Kidney glomerular epithelial cell (primary cell): Measurements from ENCODE around the gene ITGA2.
"Not testable (repeated sequence)": the region's sequence is repeated elsewhere in the genome, so short reads cannot be mapped to it uniquely, and the experiment has no call there.

Experiments
- DNase-seq: peaks from one replicate; lab custom pipeline; 2025; lab: John Stamatoyannopoulos, UW

ITGA2 gene

DNA sequence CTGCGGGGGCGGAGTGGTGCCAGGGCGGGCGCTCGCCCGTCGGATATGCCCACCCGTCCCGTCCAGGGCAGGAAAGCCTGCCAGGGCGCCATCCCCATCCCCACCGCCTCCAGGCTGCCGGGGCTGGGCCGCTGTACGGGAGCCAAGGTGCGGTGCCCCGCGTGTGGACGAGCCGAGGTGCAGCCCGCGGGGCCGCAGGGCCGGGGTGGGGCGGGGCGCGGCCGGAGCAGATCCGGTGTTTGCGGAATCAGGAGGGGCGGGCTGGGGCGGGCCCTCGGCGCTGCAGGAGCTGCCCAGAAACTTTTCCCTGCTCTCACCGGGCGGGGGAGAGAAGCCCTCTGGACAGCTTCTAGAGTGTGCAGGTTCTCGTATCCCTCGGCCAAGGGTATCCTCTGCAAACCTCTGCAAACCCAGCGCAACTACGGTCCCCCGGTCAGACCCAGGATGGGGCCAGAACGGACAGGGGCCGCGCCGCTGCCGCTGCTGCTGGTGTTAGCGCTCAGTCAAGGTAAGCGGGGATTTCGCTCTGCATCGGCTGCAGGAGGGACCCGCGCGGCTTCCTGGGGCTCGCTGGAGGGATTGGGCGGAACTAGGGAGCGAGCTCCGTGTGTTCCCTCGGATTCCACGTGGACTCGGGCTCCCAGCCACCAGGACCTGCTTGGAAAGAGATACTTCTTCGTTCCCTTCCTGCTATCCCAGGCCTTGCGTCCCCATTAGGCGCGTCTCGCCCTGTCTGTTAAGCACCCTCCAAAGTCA is at the start of gene ITGA2:
Gene ITGA2 (plus strand): TSS at position 328 of the 756 bp plus-strand sequence. CDS start 117 bp downstream, at position 445.
- peak; percentile 66 for DNase-seq

DNA sequence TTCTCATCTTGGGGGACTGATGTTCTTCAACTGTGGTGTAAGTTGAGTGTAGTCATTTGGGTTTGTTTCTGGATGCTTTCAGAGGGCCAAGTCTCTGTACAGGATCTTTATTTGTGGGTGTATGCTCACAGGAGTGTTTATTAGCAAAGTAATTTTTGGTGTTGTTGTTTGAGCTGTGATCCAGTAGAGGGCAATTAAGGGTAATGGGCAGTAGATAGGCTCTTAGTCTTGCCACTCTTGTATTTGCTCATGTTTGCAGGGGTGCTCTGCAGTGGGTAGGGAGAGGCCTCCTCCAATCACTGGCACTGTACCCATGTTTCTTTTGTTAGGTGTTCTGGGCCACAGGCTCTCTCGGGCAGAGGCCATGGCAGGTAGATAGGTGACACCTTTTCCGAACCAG is 45.9 kb upstream of the ITGA2 start:
- no peak for DNase-seq

DNA sequence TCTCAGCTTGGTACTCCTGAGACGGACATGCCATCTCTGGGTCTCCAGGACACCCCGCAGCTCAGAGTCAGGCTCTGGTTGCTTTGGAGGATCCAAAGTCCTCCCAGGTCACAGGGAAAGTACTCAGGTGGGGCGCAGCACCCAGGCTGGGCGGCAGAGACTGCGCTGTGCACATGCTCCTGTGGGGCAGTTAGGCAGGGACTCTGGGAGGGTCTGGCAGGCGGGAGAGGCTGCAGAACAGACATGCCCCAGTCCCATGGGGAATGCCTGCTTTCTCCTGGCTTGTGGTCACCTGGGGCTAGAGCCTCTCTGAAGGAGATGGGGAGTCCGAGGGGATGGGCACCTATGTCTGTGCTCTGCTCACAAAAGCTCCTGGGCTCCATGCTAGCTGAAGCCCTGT is 45.3 kb upstream of the ITGA2 start:
- no peak for DNase-seq

DNA sequence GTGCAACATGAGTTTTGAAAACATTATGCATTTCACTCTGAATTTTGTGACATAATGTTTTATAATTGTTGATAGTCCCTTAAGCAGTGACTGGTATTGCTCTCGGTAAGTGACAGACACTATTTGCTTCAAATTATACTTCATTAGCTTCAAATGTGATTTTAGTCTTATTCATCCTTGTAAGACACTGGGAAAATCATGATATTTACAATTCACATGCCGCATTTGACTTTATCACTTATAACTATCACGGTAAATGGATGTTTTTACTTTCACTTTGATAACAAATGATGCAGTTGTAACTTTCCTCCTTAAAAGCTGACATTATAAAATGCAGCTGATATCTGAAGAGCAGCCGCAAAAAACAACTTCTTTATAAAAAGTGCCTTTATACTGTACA is 44.1 kb upstream of the ITGA2 start:
- DNase-seq: no peak

DNA sequence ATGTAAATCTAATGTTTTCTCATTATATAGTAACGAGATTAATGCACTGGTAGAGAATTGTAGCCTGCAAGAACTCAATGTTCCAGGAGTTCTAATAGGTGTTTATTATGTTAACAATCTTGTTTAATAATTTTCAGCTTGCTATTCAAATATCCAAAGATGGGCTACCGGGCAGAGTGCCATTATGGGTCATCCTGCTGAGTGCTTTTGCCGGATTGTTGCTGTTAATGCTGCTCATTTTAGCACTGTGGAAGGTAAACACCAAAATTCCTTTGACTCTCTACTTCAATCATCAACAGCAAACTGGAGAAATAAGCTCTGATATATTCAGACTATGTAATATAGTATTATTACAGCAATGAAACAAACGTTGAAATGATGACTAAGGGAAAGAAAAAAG is 41.9 kb upstream of the ITGA2 start:
- DNase-seq: no peak

DNA sequence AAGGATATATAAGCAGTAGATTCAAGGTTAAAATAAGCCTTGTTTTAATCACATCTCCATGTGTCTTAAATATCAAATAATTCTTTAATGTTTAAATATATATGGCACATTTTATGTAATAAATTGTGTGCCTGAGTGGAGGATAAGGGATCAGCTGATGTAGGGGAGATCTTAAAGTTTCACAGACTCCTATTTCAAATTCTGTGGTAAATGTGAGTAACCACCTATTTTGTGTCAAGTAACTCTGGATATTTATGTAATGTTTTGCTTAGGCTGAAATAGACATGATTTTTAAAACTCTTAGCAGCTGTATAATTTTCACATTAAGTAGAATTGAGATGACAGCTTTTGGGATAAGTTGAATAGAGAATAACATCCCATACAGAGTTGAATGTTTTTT is 41.3 kb upstream of the ITGA2 start:
- no peak for DNase-seq

DNA sequence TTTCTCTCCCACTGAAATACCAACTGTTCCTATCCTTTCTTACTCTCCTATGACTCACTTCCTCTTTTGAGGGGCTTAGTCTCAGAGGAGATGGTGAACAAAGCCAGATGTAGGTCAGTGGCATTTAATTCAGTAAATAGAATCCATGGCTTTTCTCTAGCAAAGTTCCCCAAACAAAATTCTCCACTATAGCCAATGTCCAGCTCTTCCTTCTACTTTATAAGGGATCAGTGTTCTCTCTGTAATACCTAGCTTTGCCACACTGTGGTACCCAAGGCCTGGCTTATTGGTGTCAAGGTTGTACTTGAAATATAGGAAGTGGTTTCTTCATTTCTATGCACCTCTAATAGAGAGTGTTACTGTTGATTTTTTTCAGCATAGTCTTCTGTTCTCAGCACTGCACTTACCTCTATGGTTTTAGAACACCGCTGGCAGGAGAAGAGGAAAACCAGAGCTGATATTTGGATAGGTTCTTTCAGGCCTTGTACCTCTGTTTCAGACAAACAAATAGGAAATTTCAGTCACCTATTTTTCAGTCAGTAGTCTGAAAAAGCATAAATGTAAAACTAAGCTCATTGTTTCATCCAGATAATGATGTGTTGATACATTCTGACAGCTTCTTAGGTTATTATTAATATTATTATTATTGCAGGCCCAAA is 40.6 kb upstream of the ITGA2 start:
- peak; percentile 77 for DNase-seq

DNA sequence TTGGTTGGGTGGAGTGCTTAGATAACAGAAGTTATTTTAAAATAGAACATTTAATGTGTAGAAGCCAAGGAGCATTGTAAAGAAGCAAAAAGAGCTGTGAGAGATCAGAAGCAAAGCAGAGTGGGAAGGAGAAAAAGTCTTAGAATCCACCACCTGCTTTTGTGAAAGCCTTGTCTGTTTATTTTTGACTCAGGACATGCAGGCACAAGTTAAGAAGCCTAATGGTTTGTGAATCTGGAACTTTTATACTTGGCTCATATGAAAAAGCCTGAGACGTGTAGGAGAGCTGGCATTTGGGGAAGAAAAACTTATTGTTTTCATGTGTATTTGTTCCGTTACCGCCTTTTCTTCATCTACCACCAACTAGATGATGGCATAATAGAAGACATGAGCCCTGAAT is 38.5 kb upstream of the ITGA2 start:
- DNase-seq: no peak

DNA sequence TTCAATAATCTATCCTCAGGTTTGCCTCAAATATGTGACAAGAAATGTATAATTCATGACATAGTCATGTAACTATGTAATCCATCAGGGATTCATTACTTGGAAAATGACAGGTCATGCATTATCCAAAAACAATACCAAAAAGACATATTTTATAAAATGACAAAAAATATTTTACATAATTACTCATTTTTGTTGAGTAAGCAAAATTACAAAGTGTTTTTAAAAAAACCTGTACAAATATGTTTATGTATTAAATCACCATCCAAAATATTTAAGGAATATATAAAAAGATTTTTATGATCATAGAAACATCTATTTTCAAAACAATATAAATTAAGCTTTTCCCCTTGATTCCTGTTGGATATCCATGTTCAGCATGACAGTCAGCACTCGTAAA is 36.7 kb upstream of the ITGA2 start:
- no peak for DNase-seq

DNA sequence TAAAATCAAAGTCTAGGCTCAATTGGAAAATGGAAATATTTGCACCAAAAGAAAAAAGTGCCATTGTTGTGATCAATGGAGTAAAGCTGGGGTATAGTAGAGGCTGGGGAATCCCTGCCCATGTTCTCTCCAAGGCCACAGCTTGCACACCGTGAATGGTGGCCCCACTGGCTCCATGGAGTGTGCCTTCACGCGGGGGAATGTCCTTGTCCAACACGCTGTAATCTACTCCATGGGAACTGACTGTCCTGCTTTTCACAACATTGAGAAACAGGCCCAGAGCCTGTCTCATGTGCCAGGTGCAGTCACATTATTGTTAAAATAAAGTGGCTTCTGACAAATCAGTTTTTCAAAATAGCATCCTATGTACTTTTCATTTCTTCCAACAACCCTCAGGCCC is 33.1 kb upstream of the ITGA2 start:
- DNase-seq: no peak

DNA sequence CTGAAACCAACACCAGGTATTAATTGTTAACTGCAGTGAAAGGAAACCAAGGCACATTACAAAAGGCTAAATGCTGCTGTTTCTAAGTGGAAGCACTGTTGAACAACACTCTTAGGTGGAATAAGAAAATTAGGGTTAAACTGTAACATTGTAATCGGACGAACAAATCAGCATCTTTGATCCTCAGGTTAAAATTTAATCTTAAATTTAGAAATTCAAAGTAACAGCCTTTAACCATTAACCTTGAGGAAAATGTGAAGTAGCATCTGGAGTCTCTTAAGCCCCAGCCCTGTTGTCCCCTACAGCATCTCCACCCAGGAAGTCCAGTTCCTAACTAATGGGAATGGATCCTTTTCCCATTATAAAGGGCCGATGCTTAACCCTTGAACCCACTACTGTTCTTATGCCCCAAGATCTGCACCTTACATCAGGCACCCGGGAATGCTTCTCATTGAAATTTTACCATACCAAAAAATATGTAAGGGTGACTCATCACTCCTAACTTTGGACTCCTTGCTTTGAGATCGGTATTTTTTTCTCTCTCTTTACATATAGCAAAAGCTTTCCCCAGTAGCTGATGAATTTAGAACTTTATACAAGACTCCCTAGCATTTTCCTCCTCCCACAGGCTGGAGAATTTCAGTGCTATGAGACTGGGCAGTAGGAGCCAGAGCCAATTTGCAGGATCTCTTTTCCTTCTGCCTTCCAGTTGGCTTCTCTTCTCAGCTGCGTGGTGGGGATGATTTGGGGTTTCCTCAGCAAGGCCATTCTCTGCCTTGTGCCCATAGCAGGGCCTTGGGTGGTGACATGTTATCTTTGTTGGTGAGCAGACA is 32.0 kb upstream of the ITGA2 start:
- no peak for DNase-seq

DNA sequence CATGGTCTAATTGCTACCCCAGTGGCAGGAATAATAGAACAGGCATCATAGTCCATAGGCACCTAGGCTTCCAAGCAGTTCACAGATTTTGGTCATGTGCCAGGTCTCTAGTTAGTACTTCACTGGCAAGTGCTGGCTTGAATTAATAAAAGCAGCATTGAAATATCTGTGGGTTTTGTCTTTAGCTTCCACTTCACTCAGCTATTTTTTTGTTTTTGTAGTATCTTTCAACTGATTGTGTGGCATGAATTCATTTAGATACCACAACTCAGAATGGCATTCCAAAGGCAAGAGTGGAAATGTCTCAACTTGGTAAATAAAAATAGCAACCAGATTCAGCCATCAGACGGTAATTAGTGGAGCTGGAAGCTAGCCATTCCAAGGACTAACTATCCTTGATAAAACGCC is 27.9 kb upstream of the ITGA2 start:
- no peak for DNase-seq

DNA sequence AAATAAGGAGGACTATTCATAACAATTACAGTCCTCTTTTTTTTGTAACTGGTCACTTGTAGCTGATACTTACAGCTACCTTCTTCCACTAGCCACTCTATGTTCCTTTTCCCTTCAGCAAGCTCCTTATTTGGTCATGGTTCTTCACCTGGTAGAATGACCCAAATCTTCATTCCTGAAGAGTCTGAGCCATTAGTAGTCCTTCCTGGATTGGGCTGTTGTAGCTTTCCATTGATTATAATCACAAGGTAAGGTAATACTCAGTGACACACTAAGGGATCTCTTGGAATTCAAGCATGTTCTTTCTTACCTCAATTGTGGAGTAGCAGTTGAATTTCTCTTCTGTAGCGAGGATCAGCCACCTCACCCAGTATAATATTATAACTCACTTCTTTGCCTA is 25.5 kb upstream of the ITGA2 start:
- DNase-seq: peak; percentile 23

DNA sequence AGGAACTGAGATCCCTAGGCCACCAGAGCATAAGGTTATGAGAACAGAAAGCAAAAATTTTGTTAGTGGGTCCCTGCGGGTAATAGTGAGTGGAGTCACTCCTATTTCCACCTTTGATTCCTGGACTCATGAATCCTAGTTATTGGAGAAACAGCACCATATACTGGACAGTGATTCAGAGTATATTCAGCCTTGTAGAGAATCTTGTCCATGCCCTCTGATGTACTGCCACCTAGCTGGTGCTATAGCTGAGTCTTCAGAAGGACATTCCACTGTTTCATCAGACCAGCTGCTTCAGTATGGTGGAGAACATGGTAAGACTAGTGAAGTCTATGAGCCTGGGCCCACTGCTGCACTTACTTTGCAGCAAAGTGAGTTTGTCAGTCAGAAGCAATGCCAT is 25.0 kb upstream of the ITGA2 start:
- DNase-seq: no peak

DNA sequence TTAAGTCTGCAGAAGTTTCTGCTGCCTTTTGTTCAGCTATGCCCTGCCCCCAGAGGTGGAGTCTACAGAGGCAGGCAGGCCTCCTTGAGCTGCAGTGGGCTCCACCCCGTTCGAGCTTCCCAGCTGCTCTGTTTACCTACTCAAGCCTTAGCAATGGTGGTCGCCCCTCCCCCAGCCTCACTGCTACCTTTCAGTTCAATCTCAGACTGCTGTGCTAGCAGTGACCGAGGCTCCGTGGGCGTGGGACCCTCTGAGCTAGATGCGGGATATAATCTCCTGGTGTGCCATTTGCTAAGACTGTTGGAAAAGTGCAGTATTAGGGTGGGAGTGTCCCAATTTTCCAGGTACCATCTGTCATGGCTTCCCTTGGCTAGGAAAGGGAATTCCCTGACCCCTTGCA is 13.0 kb upstream of the ITGA2 start:
- DNase-seq: not testable (repeated sequence)

DNA sequence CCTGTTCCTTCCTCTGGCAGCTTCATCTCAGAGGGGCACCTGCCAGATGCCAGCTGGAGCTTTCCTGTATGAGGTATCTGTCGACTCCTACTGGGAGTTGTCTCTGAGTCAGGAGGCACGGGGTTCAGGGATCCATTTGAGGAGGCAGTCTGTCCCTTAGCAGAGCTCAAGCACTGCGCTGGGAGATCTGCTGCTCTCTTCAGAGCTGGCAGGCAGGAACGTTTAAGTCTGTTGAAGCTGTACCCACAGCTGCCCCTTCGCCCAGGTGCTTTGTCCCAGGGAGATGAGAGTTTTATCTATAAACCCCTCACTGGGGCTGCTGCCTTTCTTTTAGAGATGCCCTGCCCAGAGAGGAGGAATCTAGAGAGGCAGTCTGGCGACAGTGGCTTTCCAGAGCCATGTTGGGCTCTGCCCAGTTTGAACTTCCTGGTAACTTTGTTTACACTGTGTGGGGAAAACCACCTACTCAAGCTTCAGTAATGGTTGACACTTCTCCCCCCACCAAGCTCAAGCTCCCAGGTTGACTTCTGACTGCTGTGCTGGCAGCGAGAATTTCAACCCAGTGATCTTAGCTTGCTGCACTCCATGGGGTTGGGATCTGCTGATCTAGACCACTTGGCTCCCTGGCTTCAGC is 11.8 kb upstream of the ITGA2 start:
- DNase-seq: no peak

DNA sequence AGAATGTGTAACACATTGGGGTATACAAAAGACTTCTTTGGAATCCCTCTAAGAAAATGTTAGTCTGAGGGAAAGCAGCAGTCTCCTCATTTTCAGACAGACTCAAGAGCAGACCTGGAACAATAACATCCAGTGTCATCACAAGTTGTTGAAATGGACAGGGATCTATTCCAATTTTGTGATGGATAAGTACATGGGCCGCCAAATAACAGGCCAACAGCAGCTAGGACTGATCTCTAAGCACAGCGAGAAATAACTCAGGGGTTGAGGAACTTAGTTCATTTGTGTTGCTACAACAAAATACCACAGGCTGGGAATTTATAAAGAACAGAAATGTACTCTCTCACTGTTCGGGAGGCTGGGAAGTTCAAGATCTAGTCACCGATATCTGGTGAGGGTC is 7.6 kb upstream of the ITGA2 start:
- DNase-seq: no peak

DNA sequence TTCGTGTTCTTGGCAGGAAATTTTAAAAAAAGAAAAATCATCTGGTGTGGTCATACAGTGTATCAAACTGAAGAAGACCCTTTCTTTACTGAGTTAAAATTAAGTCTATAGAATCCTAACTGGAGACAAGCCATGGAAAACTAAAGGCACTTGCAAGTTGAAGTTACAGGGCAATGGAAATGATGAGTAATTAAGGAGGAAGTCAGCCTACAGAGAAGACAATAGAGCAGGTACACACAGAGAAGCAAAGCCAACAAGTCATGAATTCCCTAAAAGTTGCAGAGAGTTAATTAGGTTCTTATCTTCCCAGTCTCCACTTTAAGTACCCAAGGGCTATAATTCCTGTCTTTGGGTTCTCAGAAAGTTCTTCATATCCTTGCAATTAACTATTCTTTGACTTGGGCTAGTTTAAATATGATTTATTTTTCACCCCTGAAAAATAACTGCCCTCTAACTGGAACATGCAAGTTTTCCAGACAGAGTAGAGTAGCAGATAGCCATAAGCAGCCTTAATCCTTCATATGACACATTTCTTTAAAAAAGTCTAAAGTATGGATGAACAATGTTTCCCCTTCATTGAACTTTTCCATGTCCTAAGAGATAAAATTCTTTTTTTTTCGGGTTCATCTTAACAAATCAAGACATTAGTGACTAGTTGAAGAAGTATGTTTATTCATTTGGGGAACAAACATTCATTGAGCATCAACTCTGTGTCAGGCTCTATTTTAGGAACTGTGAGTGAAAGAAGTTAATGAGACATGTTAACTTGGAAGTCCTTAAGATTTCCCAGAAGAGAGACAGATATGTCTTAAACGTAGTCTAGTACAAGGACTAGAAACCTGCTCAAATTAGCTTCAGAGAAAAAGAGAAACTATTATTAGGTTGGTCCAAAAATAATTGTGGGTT is 5.2 kb upstream of the ITGA2 start:
- DNase-seq: peak; percentile 46

DNA sequence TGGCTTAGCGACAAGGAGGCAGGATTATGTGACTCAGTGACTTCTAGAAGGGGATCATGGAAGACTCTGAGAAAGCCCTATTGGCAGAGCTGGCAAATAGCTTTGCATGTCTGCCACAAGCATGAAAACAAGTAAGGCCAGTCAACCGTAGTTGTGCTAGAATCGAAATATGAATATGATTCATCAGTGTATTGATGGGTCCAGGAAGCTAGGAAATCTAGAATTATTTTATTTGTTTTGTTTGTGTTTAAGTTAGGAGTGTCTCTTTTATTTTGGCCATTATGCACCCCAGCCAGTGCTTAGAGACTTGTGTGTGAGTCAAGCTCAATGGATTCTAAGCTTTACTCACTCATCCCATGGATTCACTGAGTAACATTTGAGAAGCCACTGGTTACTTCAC is 3.8 kb upstream of the ITGA2 start:
- DNase-seq: no peak

DNA sequence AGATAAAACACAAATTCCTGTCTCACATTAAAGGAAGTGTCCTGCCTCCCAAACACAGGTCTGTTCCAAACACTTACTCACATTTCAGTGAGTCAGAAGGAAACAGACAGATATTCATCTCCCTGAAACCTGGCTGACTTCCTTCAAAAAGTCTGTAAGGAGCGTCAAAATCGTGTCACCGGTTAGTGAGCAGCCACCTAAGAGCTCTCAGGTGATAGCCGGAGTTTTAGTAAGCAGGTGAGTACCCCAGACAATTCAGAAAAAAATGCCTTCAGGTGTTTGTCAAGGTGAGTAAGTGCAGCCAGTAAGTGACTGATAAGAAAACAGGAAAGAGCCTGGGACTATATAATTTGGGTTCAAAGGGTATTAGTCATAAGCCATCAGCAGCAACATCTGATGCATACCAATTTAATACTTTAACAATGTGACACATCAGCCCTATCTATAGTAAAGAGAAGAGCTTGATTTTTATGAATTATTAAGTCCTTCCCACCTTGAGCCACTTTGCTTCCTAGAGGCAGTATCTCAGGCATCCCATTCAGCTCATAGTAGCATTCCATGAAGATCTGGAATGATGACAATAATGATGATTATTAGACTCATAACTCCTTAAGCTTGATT is 1.3 kb upstream of the ITGA2 start:
- DNase-seq: peak; percentile 74
